Glutamatergic neuron (in vitro differentiated cells): ENCODE results near the gene GUCA1A. TPM values are rescaled to one million over a fixed set of nuclear protein-coding genes. Genes with fewer than 3 reads are reported as not detected.

Experiments
- DNase-seq: peaks from one replicate; pipeline ENCODE4 v3.0.0; 2022
- H3K27ac Mint-ChIP-seq: one replicate; pipeline ENCODE4 v1.8.0; 2020; ENCODE audit warnings: mild to moderate bottlenecking, mixed read lengths, inconsistent platforms; ENCODE audit not compliant: unreplicated experiment
- H3K27me3 Mint-ChIP-seq: one replicate; pipeline ENCODE4 v1.8.0; 2020; ENCODE audit warnings: mild to moderate bottlenecking, moderate library complexity, mixed read lengths, inconsistent platforms; ENCODE audit not compliant: unreplicated experiment
- H3K36me3 Mint-ChIP-seq: one replicate; pipeline ENCODE4 v1.8.0; 2020; ENCODE audit warnings: mild to moderate bottlenecking, mixed read lengths, inconsistent platforms; ENCODE audit not compliant: unreplicated experiment
- H3K4me1 Mint-ChIP-seq: one replicate; pipeline ENCODE4 v1.8.0; 2020; ENCODE audit warnings: mild to moderate bottlenecking, low read depth, mixed read lengths, inconsistent platforms; ENCODE audit not compliant: unreplicated experiment
- H3K4me3 Mint-ChIP-seq: one replicate; pipeline ENCODE4 v1.8.0; 2020; ENCODE audit warnings: mild to moderate bottlenecking, mixed read lengths, inconsistent platforms; ENCODE audit not compliant: unreplicated experiment
- H3K9me3 Mint-ChIP-seq: one replicate; pipeline ENCODE4 v1.8.0; 2020; ENCODE audit warnings: mild to moderate bottlenecking, moderate library complexity, mixed read lengths, inconsistent platforms; ENCODE audit not compliant: unreplicated experiment
- CTCF ChIP-seq: fragments of 200-600 bp; sonication (generic); IDR thresholded peaks from one replicate; pipeline ENCODE4 v1.5.0; 2021; ENCODE audit not compliant: partially characterized antibody, unreplicated experiment
- total RNA-seq: library from RNA; stranded (reverse); fragmentation: NEBNext Ultra II Directional; extraction: Animal tissue kit (Norgen Biotek cat#: 25700); gene quantifications from one replicate; pipeline ENCODE4 v1.2.1, GENCODE V29; 2021; ENCODE audit not compliant: unreplicated experiment

Gene GUCA1A
- total RNA-seq, 1 donor from 2014 or later: 2.2 TPM

GRCh38 chr6:42135722-42136121, 37.4 kb upstream of the GUCA1A start:
- Mint-ChIP-seq H3K27ac (no peak overlapping the region), H3K4me3 (no peak overlapping the region), H3K9me3 (peaks cover 4% of the 10 kb centered on the region), H3K4me1 (peaks cover 17% of the 10 kb centered on the region), H3K27me3 (no peaks in the 10 kb centered on the region), H3K36me3 (no peaks in the 10 kb centered on the region)
- TF ChIP-seq CTCF: no peak
- DNase-seq: no peak

DNA sequence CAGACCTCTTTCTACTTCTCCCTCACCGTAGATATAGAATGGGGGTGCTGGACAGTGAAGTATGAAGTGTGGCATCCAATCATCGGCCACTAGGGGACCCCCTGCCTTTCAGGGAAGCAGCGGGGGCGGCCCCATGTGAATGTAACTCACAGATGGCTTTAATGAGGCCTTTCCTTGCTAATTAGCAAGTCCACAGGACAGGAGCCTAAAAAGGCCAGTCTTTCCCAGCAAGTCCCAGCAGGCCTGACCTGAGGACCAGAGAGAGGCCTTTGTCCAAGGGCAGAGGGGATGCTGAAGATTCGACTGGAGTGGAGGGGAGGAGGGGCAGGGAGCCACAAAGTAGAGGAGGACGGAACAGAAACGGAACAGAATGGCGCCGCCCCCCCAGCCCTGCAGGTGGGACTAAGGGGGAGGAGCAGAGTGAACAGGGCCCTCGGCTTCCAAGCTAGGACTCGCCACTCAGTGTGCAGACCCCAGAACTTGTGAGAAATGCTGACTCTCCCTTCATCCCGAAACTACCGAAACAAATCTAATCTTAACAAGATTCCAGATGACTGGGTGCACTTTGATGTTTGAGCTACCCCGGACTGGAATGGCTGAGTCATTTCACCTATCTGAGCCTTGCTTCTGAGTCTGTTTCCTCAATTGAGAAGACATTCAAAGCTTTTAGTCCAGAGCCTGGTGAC, 36.5 kb upstream of the GUCA1A start:
- H3K4me1 Mint-ChIP-seq: peaks cover 19% of the 10 kb centered on the region
- H3K4me3 Mint-ChIP-seq: peak overlapping the region; percentile 77
- peak; percentile 67 for DNase-seq
- H3K9me3 Mint-ChIP-seq: peaks cover 4% of the 10 kb centered on the region
- peak overlapping the region; percentile 62 for H3K27ac Mint-ChIP-seq
- peak; percentile 57 for TF ChIP-seq CTCF
- peaks cover 1% of the 10 kb centered on the region for H3K27me3 Mint-ChIP-seq
- H3K36me3 Mint-ChIP-seq: no peaks in the 10 kb centered on the region

GRCh38 chr6:42137194-42137753, 35.9 kb upstream of the GUCA1A start:
- Mint-ChIP-seq H3K4me3 (no peak overlapping the region), H3K27ac (peak overlapping the region; percentile 62), H3K27me3 (peaks cover 1% of the 10 kb centered on the region), H3K36me3 (no peaks in the 10 kb centered on the region), H3K4me1 (peaks cover 19% of the 10 kb centered on the region), H3K9me3 (peaks cover 4% of the 10 kb centered on the region)
- TF ChIP-seq CTCF: no peak
- no peak for DNase-seq

GRCh38 chr6:42138190-42138589, 35.0 kb upstream of the GUCA1A start:
- Mint-ChIP-seq H3K27me3 (peaks cover 5% of the 10 kb centered on the region), H3K9me3 (peaks cover 4% of the 10 kb centered on the region), H3K4me3 (no peak overlapping the region), H3K4me1 (peaks cover 19% of the 10 kb centered on the region), H3K27ac (no peak overlapping the region), H3K36me3 (no peaks in the 10 kb centered on the region)
- DNase-seq: no peak
- no peak for TF ChIP-seq CTCF
